ENCODE data around the gene PKIB.
"Not testable (repeated sequence)": the region's sequence is repeated elsewhere in the genome, so short reads cannot be mapped to it uniquely, and the experiment has no call there.

PKIB gene

GRCh38 chr6:122621638-122622037, 11.4 kb downstream of the PKIB start:
- Histone ChIP-seq H3K9ac (ENCODE audit: low read length) (no peak overlapping the region), H3K4me1 (ENCODE audit: control insufficient read depth, insufficient read depth, low read length) (no peaks in the 10 kb centered on the region), H3K9me3 (ENCODE audit: control insufficient read depth, low read length) (peaks cover 6% of the 10 kb centered on the region), H3K27me3 (replicated peaks; ENCODE audit: control insufficient read depth, insufficient read depth, low read length) (no peaks in the 10 kb centered on the region), H3K4me3 (ENCODE audit: low read length) (no peak overlapping the region), H3K36me3 (ENCODE audit: control insufficient read depth, insufficient read depth, low read length, severe bottlenecking) (no peaks in the 10 kb centered on the region)
- no peak for DNase-seq (ENCODE audit: low read depth)

DNA sequence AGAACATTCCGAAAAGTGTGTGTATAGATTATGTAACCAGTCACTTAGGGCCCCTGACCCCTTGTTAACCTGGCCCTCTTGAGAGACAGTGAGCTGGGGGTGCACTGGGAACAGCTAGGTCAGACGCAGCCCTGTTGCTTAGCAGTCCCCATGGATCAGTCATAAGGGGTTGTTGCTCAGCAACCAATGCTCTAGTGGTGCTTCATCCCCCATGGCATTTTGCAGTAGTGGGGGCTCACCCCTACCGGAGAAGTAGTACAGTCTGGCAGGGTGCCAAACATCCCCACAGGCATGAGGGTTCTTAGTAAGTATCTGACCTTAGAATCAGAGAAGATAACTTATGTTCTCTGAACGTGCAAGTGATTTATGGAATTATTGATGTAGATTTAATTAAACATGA, 12.3 kb downstream of the PKIB start:
- no peak for DNase-seq (ENCODE audit: low read depth)
- Histone ChIP-seq H3K4me1 (ENCODE audit: control insufficient read depth, insufficient read depth, low read length) (no peaks in the 10 kb centered on the region), H3K9ac (ENCODE audit: low read length) (no peak overlapping the region)

DNA sequence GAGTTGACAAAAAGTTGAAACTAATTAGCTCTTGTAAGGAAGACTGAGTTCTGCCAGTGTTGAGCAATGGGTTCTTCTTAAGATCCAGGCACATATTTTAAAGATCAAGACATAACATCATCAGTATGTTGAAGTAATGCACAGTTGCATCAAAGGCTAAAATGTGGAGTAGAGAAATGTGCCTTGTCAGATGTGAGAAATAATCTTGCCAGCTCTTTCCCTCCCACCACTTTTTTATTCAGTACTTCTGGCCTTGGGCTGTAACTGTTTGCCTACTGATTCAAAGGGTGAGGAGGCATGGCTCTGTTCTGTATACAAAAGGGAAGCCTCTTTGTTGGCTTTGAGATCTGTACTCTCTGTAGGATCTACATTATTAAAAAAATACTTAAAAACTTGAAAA, 13.1 kb downstream of the PKIB start:
- Histone ChIP-seq H3K36me3 (ENCODE audit: control insufficient read depth, insufficient read depth, low read length, severe bottlenecking) (no peaks in the 10 kb centered on the region), H3K9me3 (ENCODE audit: control insufficient read depth, low read length) (no peaks in the 10 kb centered on the region)

More for the DNA sequence above, 12.3 kb downstream of the PKIB start:
- Histone ChIP-seq H3K9me3 (ENCODE audit: control insufficient read depth, low read length) (no peaks in the 10 kb centered on the region), H3K27me3 (replicated peaks; ENCODE audit: control insufficient read depth, insufficient read depth, low read length) (no peaks in the 10 kb centered on the region), H3K36me3 (ENCODE audit: control insufficient read depth, insufficient read depth, low read length, severe bottlenecking) (no peaks in the 10 kb centered on the region), H3K4me3 (ENCODE audit: low read length) (no peak overlapping the region)

DNA sequence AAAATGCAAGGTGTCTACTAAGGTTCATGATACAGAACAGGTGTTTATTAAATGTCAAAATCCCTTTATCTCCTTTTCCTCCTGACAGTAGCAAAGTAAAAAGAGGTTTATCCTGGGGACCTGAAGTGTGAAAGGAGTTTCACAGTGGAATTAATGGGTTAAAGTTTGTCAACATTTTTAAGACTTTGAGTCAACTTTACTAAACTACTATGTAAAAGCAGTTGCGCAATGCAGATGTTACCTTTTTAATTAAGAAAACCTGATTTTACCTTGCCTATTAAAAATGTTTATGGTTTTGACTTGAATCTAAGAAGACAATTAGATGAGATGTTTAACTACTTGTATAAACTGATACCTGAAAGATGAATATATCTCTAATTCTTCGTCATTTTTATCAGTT, 14.6 kb downstream of the PKIB start:
- no peaks in the 10 kb centered on the region for H3K36me3 ChIP-seq (ENCODE audit: control insufficient read depth, insufficient read depth, low read length, severe bottlenecking)
- no peaks in the 10 kb centered on the region for H3K9me3 ChIP-seq (ENCODE audit: control insufficient read depth, low read length)
- DNase-seq (ENCODE audit: low read depth) = no peak
- no peak overlapping the region for H3K4me3 ChIP-seq (ENCODE audit: low read length)
- no peaks in the 10 kb centered on the region for H3K27me3 ChIP-seq (replicated peaks; ENCODE audit: control insufficient read depth, insufficient read depth, low read length)
- H3K9ac ChIP-seq (ENCODE audit: low read length) = no peak overlapping the region
- H3K4me1 ChIP-seq (ENCODE audit: control insufficient read depth, insufficient read depth, low read length) = no peaks in the 10 kb centered on the region

More for the DNA sequence above, 13.1 kb downstream of the PKIB start:
- Histone ChIP-seq H3K4me1 (ENCODE audit: control insufficient read depth, insufficient read depth, low read length) (no peaks in the 10 kb centered on the region), H3K9ac (ENCODE audit: low read length) (no peak overlapping the region), H3K4me3 (ENCODE audit: low read length) (no peak overlapping the region), H3K27me3 (replicated peaks; ENCODE audit: control insufficient read depth, insufficient read depth, low read length) (no peaks in the 10 kb centered on the region)
- no peak for DNase-seq (ENCODE audit: low read depth)

DNA sequence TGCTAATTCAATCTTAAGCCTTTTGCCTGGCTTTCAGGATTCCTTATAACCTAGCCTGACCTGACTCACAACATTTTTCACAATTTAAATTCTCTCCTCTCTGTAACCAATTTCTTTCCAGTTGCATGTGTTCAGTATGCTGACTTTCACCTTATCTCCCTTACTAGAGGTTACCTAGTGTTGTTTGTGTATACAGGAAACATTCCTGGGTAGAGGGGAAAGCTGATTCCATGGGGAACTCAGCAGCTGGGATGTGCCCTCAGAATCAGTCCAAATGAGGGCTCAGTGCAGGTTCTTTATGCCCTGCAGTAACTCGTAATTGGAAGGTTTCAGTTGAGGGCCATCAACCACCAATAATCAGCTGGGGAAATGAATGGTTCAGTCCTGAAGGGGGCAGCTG, 18.5 kb downstream of the PKIB start:
- Histone ChIP-seq H3K36me3 (ENCODE audit: control insufficient read depth, insufficient read depth, low read length, severe bottlenecking) (no peaks in the 10 kb centered on the region), H3K27me3 (replicated peaks; ENCODE audit: control insufficient read depth, insufficient read depth, low read length) (no peaks in the 10 kb centered on the region), H3K4me1 (ENCODE audit: control insufficient read depth, insufficient read depth, low read length) (peaks cover 9% of the 10 kb centered on the region), H3K9me3 (ENCODE audit: control insufficient read depth, low read length) (no peaks in the 10 kb centered on the region), H3K9ac (ENCODE audit: low read length) (no peak overlapping the region), H3K4me3 (ENCODE audit: low read length) (no peak overlapping the region)
- no peak for DNase-seq (ENCODE audit: low read depth)

GRCh38 chr6:122631571-122632249, 21.5 kb downstream of the PKIB start:
- Histone ChIP-seq H3K4me1 (ENCODE audit: control insufficient read depth, insufficient read depth, low read length) (peaks cover 9% of the 10 kb centered on the region), H3K4me3 (ENCODE audit: low read length) (no peak overlapping the region), H3K9ac (ENCODE audit: low read length) (no peak overlapping the region), H3K36me3 (ENCODE audit: control insufficient read depth, insufficient read depth, low read length, severe bottlenecking) (no peaks in the 10 kb centered on the region), H3K27me3 (replicated peaks; ENCODE audit: control insufficient read depth, insufficient read depth, low read length) (no peaks in the 10 kb centered on the region), H3K9me3 (ENCODE audit: control insufficient read depth, low read length) (no peaks in the 10 kb centered on the region)
- no peak for DNase-seq (ENCODE audit: low read depth)

- H3K27me3 ChIP-seq (replicated peaks; ENCODE audit: control insufficient read depth, insufficient read depth, low read length) = no peaks in the 10 kb centered on the region
- no peak overlapping the region for H3K4me3 ChIP-seq (ENCODE audit: low read length)
- H3K9me3 ChIP-seq (ENCODE audit: control insufficient read depth, low read length) = no peaks in the 10 kb centered on the region
- no peak for DNase-seq (ENCODE audit: low read depth)
- H3K9ac ChIP-seq (ENCODE audit: low read length) = no peak overlapping the region
- no peaks in the 10 kb centered on the region for H3K4me1 ChIP-seq (ENCODE audit: control insufficient read depth, insufficient read depth, low read length)
- H3K36me3 ChIP-seq (ENCODE audit: control insufficient read depth, insufficient read depth, low read length, severe bottlenecking) = no peaks in the 10 kb centered on the region
Measured at GRCh38 chr6:122640366-122640765, 30.2 kb downstream of the PKIB start.

DNA sequence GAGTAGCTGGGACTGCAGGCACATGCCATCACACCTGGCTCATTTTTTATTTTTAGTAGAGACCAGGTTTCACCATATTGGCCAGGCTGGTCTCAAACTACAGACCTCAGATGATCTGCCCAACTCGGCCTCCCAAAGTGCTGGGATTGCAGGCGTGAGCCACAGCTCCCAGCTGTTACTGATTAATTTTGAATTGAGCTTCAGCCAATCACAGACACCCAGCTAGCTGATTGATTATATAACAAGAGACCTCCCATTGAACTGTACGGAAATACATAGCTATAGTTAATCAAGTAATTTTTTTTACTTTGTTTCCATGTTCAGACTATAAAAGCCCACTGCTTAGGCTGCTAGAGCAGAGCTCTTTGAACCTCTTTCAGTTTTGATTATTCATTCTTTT, 31.6 kb downstream of the PKIB start:
- no peaks in the 10 kb centered on the region for H3K36me3 ChIP-seq (ENCODE audit: control insufficient read depth, insufficient read depth, low read length, severe bottlenecking)
- no peak for DNase-seq (ENCODE audit: low read depth)
- H3K9ac ChIP-seq (ENCODE audit: low read length) = no peak overlapping the region

DNA sequence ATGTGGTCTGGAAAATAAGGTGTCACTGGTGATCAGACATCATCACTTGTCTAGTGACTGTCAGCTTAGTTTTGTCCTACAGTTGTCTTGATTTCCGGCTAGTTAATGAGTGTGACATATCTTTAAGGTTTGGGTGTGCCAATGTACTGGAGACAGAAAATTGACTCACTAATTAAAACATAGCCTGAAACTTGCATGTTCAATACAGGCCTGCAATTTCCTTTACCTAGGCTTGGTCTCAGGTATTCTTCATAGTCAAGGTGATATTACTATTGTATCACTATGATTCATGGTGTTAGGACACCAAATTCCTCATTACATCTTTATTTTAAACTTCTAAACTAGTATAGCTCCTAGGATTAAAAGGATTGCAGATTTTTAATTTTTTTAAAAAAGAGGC, 32.4 kb downstream of the PKIB start:
- not testable (repeated sequence) for H3K4me1 ChIP-seq (ENCODE audit: control insufficient read depth, insufficient read depth, low read length); H3K36me3 ChIP-seq (ENCODE audit: control insufficient read depth, insufficient read depth, low read length, severe bottlenecking); H3K4me3 ChIP-seq (ENCODE audit: low read length); H3K9ac ChIP-seq (ENCODE audit: low read length); H3K27me3 ChIP-seq (replicated peaks; ENCODE audit: control insufficient read depth, insufficient read depth, low read length); H3K9me3 ChIP-seq (ENCODE audit: control insufficient read depth, low read length); DNase-seq (ENCODE audit: low read depth)

More for the DNA sequence above, 31.6 kb downstream of the PKIB start:
- H3K4me1 ChIP-seq (ENCODE audit: control insufficient read depth, insufficient read depth, low read length) = no peaks in the 10 kb centered on the region
- no peaks in the 10 kb centered on the region for H3K9me3 ChIP-seq (ENCODE audit: control insufficient read depth, low read length)
- H3K4me3 ChIP-seq (ENCODE audit: low read length) = no peak overlapping the region
- no peaks in the 10 kb centered on the region for H3K27me3 ChIP-seq (replicated peaks; ENCODE audit: control insufficient read depth, insufficient read depth, low read length)

DNA sequence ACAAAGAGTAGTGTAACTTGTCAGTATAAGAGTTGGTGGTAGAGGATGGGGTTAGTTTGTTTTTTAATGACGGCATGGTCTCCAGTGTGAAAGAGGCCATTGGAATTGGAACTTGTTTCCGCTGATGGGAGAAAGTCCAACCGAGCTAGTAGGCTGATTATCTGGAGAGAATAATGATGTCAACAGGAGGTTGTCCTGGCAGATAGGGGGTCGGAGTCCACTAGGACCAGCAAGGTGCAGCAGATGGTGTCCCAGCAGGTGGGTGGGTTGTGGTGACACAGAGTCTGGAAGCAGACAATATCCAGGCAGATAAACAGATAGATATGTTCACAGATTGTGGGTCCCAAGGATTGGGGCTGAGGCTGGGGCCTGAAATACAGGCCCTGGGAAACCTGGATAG, 35.1 kb downstream of the PKIB start:
- Histone ChIP-seq H3K9me3 (ENCODE audit: control insufficient read depth, low read length) (no peaks in the 10 kb centered on the region), H3K27me3 (replicated peaks; ENCODE audit: control insufficient read depth, insufficient read depth, low read length) (no peaks in the 10 kb centered on the region), H3K9ac (ENCODE audit: low read length) (no peak overlapping the region), H3K4me1 (ENCODE audit: control insufficient read depth, insufficient read depth, low read length) (no peaks in the 10 kb centered on the region), H3K4me3 (ENCODE audit: low read length) (no peak overlapping the region), H3K36me3 (ENCODE audit: control insufficient read depth, insufficient read depth, low read length, severe bottlenecking) (no peaks in the 10 kb centered on the region)
- no peak for DNase-seq (ENCODE audit: low read depth)

DNA sequence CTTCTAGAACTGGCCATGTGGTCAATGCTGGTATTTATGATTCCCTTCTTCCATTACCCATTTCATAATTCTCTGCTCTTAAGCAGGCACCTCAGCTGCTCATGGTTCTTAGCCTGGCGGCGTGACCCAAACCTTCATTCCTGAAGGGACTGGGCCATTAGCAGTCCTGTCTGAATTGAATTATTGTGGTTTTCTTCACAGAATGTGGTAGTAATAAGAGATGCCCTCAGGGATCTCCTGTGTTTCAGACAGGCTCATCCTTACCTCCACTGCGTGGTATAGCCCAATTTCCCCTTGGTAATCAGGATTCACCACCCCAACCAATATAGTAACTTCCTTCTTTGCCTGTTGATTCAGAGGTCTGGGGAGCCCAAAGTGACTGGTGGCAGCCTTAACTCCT, 37.6 kb downstream of the PKIB start:
- Histone ChIP-seq H3K4me1 (ENCODE audit: control insufficient read depth, insufficient read depth, low read length) (peaks cover 14% of the 10 kb centered on the region), H3K9me3 (ENCODE audit: control insufficient read depth, low read length) (no peaks in the 10 kb centered on the region), H3K36me3 (ENCODE audit: control insufficient read depth, insufficient read depth, low read length, severe bottlenecking) (no peaks in the 10 kb centered on the region), H3K4me3 (ENCODE audit: low read length) (no peak overlapping the region), H3K27me3 (replicated peaks; ENCODE audit: control insufficient read depth, insufficient read depth, low read length) (no peaks in the 10 kb centered on the region), H3K9ac (ENCODE audit: low read length) (no peak overlapping the region)
- no peak for DNase-seq (ENCODE audit: low read depth)

DNA sequence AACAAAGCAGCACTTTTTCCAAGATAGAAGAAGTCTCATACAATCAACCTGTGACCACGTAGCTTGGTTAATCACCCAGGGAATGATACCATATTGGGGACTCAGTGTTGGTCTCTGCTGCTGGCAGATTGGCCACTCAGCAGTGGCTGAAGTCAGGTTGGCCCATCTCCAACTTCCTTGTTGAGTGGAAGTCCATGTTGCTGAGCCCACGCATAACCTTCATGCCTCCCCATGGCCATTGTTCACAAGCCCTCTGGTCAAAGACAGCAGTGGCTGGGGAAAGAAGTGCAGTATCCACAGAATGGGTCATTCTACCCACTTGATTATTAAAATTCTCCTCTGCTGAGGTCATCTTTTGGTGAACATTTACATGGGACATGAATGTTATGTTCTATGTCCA, 38.5 kb downstream of the PKIB start:
- H3K4me3 ChIP-seq (ENCODE audit: low read length) = no peak overlapping the region
- DNase-seq (ENCODE audit: low read depth) = no peak
- H3K9ac ChIP-seq (ENCODE audit: low read length) = no peak overlapping the region
- H3K27me3 ChIP-seq (replicated peaks; ENCODE audit: control insufficient read depth, insufficient read depth, low read length) = no peaks in the 10 kb centered on the region
- H3K9me3 ChIP-seq (ENCODE audit: control insufficient read depth, low read length) = no peaks in the 10 kb centered on the region
- H3K4me1 ChIP-seq (ENCODE audit: control insufficient read depth, insufficient read depth, low read length) = peaks cover 15% of the 10 kb centered on the region
- no peaks in the 10 kb centered on the region for H3K36me3 ChIP-seq (ENCODE audit: control insufficient read depth, insufficient read depth, low read length, severe bottlenecking)
